ENCODE measurements around the gene TET1. TPM values are rescaled to one million over a fixed set of nuclear protein-coding genes. Genes with fewer than 3 reads are reported as not detected.
A peak's percentile ranks its signal among the peaks of the same experiment; 100 is the strongest.

The TET1 gene
- total RNA-seq, 1 donor from 2014 or later, result under 0.01 TPM

DNA sequence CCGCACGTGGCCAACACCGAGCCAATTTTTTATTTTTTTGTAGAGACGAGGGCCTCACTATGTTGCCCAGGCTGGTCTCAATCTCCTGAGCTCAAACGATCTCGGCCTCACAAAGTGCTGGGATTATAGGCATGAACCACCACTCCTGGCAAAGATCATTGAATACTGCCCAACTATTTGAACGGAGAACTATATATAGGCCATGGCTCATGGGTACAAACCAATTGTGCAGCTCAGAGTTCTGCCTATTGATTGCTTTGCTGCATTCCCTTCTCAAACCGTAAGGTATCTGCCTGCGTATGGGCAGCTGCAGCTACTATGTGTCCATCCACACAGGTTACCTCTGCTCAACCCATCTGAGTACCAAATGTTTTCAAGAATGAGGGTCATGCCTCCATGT is 23.2 kb upstream of the TET1 start:
- FAIRE-seq, result no peak
- Histone ChIP-seq H3K4me3 (ENCODE audit: low read depth, low read length) (no peak overlapping the region), H3K36me3 (ENCODE audit: control insufficient read depth, insufficient read depth, low read length) (no peaks in the 10 kb centered on the region), H3K27me3 (ENCODE audit: control insufficient read depth, insufficient read depth, low read length) (no peaks in the 10 kb centered on the region)
- DNase-seq (ENCODE audit: low read depth), result no peak
- TF ChIP-seq, protein P1, sequence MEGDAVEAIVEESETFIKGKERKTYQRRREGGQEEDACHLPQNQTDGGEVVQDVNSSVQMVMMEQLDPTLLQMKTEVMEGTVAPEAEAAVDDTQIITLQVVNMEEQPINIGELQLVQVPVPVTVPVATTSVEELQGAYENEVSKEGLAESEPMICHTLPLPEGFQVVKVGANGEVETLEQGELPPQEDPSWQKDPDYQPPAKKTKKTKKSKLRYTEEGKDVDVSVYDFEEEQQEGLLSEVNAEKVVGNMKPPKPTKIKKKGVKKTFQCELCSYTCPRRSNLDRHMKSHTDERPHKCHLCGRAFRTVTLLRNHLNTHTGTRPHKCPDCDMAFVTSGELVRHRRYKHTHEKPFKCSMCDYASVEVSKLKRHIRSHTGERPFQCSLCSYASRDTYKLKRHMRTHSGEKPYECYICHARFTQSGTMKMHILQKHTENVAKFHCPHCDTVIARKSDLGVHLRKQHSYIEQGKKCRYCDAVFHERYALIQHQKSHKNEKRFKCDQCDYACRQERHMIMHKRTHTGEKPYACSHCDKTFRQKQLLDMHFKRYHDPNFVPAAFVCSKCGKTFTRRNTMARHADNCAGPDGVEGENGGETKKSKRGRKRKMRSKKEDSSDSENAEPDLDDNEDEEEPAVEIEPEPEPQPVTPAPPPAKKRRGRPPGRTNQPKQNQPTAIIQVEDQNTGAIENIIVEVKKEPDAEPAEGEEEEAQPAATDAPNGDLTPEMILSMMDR (IDR thresholded peaks at IDR 0.05; ENCODE audit: insufficient read depth, low read length, severe bottlenecking), result no peak

DNA sequence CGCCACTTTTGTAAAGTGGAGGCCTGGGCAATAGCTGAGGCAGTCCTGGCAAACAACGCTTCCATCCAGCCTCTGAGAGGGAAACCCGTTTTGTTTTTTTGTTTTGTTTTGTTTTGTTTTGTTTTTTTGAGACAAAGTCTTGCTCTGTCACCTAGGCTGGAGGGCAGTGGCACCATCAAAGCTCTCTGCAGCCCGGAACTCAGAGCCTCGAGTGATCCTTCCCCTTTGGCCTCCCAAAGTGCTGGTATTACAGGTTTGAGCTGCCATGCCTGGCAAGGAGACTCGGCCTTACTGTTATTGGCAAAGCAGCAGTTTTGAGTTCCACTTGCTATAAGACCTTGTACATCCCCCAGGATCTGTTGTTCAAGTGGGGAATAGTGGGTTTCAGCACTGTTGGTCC is 22.3 kb upstream of the TET1 start:
- Histone ChIP-seq H3K4me3 (ENCODE audit: low read depth, low read length) (no peak overlapping the region), H3K36me3 (ENCODE audit: control insufficient read depth, insufficient read depth, low read length) (no peaks in the 10 kb centered on the region), H3K27me3 (ENCODE audit: control insufficient read depth, insufficient read depth, low read length) (no peaks in the 10 kb centered on the region)
- FAIRE-seq (no peak), DNase-seq (ENCODE audit: low read depth) (no peak)
- TF ChIP-seq, protein P1 (IDR thresholded peaks at IDR 0.05; ENCODE audit: insufficient read depth, low read length, severe bottlenecking), result no peak

DNA sequence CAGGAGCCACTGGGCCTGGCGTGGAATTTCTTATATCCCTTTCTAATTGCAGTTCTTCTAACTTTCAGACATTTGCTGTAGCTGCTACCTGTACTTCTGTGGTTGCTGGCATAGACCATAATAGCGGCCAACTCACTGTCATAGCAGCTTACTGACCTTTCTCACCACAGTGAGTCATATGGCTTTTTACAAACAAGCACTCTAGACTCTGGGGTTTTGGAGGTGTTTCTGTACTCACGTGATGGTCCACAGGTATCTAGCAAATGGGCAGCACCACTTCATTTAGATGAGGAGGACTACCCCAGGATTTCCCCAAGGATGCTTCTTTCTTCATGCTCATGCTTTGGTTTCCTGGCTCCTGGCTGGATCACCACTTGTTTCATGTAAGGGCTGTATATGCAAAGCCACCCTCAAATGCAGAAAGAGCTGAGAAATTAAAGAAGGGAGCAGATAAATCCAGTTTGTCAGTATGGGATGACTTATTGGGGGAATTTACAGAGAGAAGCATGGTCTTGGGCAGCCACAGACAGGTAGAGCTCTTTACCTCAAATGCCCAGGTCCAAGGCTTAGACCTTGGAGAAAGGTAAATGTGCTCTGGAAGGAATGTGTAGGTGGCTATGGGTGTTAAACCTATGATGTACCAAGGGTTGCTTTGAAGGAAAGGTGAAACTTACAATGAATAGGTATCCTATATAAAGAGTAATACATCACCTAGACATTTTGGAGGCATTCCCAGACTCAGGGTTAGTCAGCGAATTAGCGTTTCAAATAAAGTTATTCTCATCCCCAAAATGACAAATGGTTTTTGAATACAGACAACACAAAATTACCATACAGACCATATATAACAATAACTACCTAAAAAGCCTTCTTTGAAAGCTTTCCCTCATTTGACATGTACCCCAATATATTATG is 16.9 kb upstream of the TET1 start:
- Histone ChIP-seq H3K36me3 (ENCODE audit: control insufficient read depth, insufficient read depth, low read length) (no peaks in the 10 kb centered on the region), H3K27me3 (ENCODE audit: control insufficient read depth, insufficient read depth, low read length) (no peaks in the 10 kb centered on the region), H3K4me3 (ENCODE audit: low read depth, low read length) (no peak overlapping the region)
- FAIRE-seq, result no peak
- TF ChIP-seq, protein P1 (IDR thresholded peaks at IDR 0.05; ENCODE audit: insufficient read depth, low read length, severe bottlenecking), result no peak
- DNase-seq (ENCODE audit: low read depth), result peak; percentile 77

DNA sequence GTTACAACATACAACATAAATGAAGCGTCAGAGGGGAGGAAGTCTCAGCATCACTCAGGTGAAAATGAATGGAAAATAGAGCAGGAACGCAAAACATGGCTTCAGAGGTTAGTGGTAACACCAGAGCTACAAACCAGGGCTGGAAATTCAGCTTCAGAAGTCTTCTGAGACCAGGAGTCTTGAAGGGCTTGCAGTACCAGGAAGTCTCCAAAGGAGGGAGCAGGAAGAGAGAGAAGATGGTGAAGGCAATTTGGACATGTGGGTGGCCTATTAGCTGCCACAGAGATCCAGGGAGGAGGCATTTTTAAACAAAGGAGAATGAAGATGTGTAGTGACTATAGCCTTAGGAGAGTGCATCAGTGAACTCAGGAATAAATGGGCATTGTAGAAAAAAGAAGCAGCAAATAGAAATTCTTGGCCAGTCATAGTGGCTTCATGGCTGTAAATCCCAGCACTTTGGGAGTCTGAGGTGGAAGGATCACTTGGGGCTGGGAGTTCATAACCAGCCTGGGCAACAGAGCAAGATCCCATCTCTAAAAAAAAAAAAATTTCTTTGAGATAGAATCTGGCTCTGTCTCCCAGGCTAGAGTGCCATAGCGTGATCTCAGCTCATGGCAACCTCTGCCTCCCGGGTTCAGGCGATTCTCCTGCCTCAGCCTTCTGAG is 9.3 kb upstream of the TET1 start:
- TF ChIP-seq, protein P1 (IDR thresholded peaks at IDR 0.05; ENCODE audit: insufficient read depth, low read length, severe bottlenecking), result peak; percentile 81
- Histone ChIP-seq H3K36me3 (ENCODE audit: control insufficient read depth, insufficient read depth, low read length) (no peaks in the 10 kb centered on the region), H3K27me3 (ENCODE audit: control insufficient read depth, insufficient read depth, low read length) (no peaks in the 10 kb centered on the region), H3K4me3 (ENCODE audit: low read depth, low read length) (no peak overlapping the region)
- FAIRE-seq, result no peak
- DNase-seq (ENCODE audit: low read depth), result peak; percentile 73

DNA sequence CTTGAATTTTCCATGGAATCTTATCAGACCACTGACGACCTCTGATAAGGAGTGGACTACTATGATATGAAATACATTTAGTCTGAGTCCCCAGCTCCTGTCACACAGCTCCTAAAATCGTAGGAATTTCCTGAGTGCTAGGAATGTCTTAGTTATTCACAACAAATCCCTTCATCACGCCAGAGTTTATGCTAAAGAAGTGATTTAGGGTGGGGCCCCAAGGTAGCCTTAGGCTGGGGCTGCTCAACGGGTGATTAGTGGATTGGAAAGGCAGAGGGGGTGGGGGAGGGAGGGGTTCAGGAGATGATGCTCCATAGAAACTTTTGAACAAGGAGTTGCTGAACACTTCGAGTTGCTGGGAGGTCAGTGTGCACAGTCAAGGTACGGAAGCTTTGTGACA is 7.0 kb upstream of the TET1 start:
- TF ChIP-seq, protein P1 (IDR thresholded peaks at IDR 0.05; ENCODE audit: insufficient read depth, low read length, severe bottlenecking), result no peak
- no peak for FAIRE-seq
- no peak overlapping the region for H3K4me3 ChIP-seq (ENCODE audit: low read depth, low read length)
- H3K36me3 ChIP-seq (ENCODE audit: control insufficient read depth, insufficient read depth, low read length), result no peaks in the 10 kb centered on the region
- peaks cover 1% of the 10 kb centered on the region for H3K27me3 ChIP-seq (ENCODE audit: control insufficient read depth, insufficient read depth, low read length)
- no peak for DNase-seq (ENCODE audit: low read depth)
